ENCODE measurements around the gene ESD.
"Not testable (repeated sequence)": the region's sequence is repeated elsewhere in the genome, so short reads cannot be mapped to it uniquely, and the experiment has no call there.

The ESD gene

GRCh38 chr13:46796515-46797474 is at the start of gene ESD:
TSS of gene ESD (minus strand) at chr13:46797161. CDS start at chr13:46791413, 5,748 bp downstream.
- peak; percentile 95 for DNase-seq

GRCh38 chr13:46846726-46847125 is 49.8 kb upstream of the ESD start:
- DNase-seq, result no peak

GRCh38 chr13:46845146-46845545 is 48.2 kb upstream of the ESD start:
- DNase-seq, result no peak

- DNase-seq, result no peak
Observed at GRCh38 chr13:46844431-46844830, 47.5 kb upstream of the ESD start.

- no peak for DNase-seq
Observed at GRCh38 chr13:46839399-46839798, 42.4 kb upstream of the ESD start.

- no peak for DNase-seq
Observed at GRCh38 chr13:46834657-46835056, 37.7 kb upstream of the ESD start.

- peak; percentile 50 for DNase-seq
Observed at GRCh38 chr13:46831588-46832194, 34.7 kb upstream of the ESD start.

GRCh38 chr13:46830405-46831005 is 33.5 kb upstream of the ESD start:
- no peak for DNase-seq

GRCh38 chr13:46822551-46822950 is 25.6 kb upstream of the ESD start:
- DNase-seq, result no peak

- no peak for DNase-seq
Observed at GRCh38 chr13:46817838-46818476, 21.0 kb upstream of the ESD start.

- DNase-seq, result no peak
Observed at GRCh38 chr13:46817095-46817494, 20.1 kb upstream of the ESD start.

- no peak for DNase-seq
Observed at GRCh38 chr13:46816371-46816770, 19.4 kb upstream of the ESD start.

GRCh38 chr13:46812301-46812797 is 15.4 kb upstream of the ESD start:
- DNase-seq, result peak; percentile 10

GRCh38 chr13:46810440-46810839 is 13.5 kb upstream of the ESD start:
- DNase-seq, result no peak

GRCh38 chr13:46804921-46805320 is 8.0 kb upstream of the ESD start:
- DNase-seq, result not testable (repeated sequence)

GRCh38 chr13:46804391-46804815 is 7.4 kb upstream of the ESD start:
- DNase-seq, result no peak

- DNase-seq, result no peak
Observed at GRCh38 chr13:46803586-46803985, 6.6 kb upstream of the ESD start.

- DNase-seq, result no peak
Observed at GRCh38 chr13:46801858-46802257, 4.9 kb upstream of the ESD start.

- DNase-seq, result no peak
Observed at GRCh38 chr13:46799139-46799538, 2.2 kb upstream of the ESD start.

- no peak for DNase-seq
Observed at GRCh38 chr13:46797501-46798237, 708 bp upstream of the ESD start.

- peak; percentile 2 for DNase-seq
Observed at GRCh38 chr13:46796129-46796514, 839 bp downstream of the ESD start.

GRCh38 chr13:46795321-46795720 is 1.6 kb downstream of the ESD start:
- peak; percentile 9 for DNase-seq

Measured in activated CD4-positive, alpha-beta T cell treated with anti-CD3 and anti-CD28 coated beads, Interleukin-10, Interleukin-2, amounts not matched to agents 100 ng/mL and 50 ng/mL, durations not matched to agents 16 hours and 8 hours (primary cell).